H9 (cell line): ENCODE data around the gene CRYGN. TPM values are rescaled to one million over a fixed set of nuclear protein-coding genes. Genes with fewer than 3 reads are reported as not detected.

Experiments
- DNase-seq: peaks from one replicate; pipeline ENCODE4 v3.0.0-alpha.2; 2017
- H2AFZ ChIP-seq: one replicate; pipeline ENCODE4 v1.6.1; 2013; ENCODE audit warnings: mild to moderate bottlenecking, low read length, control low read depth, moderate library complexity
- H2AK5ac ChIP-seq: 2 replicates; pipeline ENCODE4 v1.6.1; 2013; ENCODE audit warnings: low read length, control low read depth, mixed read lengths; ENCODE audit not compliant: insufficient read length
- H2BK120ac ChIP-seq: one replicate; pipeline ENCODE4 v1.6.1; 2013; ENCODE audit warnings: low read depth, mild to moderate bottlenecking, low read length, control low read depth, inconsistent platforms; ENCODE audit not compliant: poor library complexity, severe bottlenecking
- H2BK12ac ChIP-seq: 2 replicates; pipeline ENCODE4 v1.6.1; 2013; ENCODE audit warnings: low read length, control low read depth, mixed read lengths, low read depth; ENCODE audit not compliant: insufficient read length
- H2BK15ac ChIP-seq: 2 replicates; pipeline ENCODE4 v1.6.1; 2013; ENCODE audit warnings: low read depth, low read length, control low read depth
- H2BK20ac ChIP-seq: one replicate; pipeline ENCODE4 v1.6.1; 2013; ENCODE audit warnings: low read depth, mild to moderate bottlenecking, low read length, control low read depth, inconsistent platforms; ENCODE audit not compliant: poor library complexity, severe bottlenecking
- H2BK5ac ChIP-seq: 2 replicates; pipeline ENCODE4 v1.6.1; 2013; ENCODE audit warnings: low read length, control low read depth, mixed read lengths; ENCODE audit not compliant: insufficient read length
- H3K14ac ChIP-seq: 2 replicates; pipeline ENCODE4 v1.6.1; 2013; ENCODE audit warnings: low read length, control low read depth; ENCODE audit not compliant: insufficient read depth
- H3K18ac ChIP-seq: 2 replicates; pipeline ENCODE4 v1.6.1; 2013; ENCODE audit warnings: low read depth, mild to moderate bottlenecking, mixed read lengths, low read length, control low read depth; ENCODE audit not compliant: insufficient read length
- H3K23ac ChIP-seq: 2 replicates; pipeline ENCODE4 v1.6.1; 2013; ENCODE audit warnings: low read length, control low read depth, mixed read lengths, low read depth; ENCODE audit not compliant: insufficient read length
- H3K23me2 ChIP-seq: 2 replicates; pipeline ENCODE4 v1.6.1; 2013; ENCODE audit warnings: low read depth, mild to moderate bottlenecking, mixed read lengths, low read length, control low read depth; ENCODE audit not compliant: insufficient read length, poor library complexity, severe bottlenecking
- H3K27ac ChIP-seq: 2 replicates; pipeline ENCODE4 v1.5.1; 2013; ENCODE audit warnings: low read length, control low read depth, mixed read lengths, low read depth; ENCODE audit not compliant: insufficient read length
- H3K27me3 ChIP-seq: 2 replicates; pipeline ENCODE4 v1.6.1; 2013; ENCODE audit warnings: low read length, control low read depth, inconsistent platforms; ENCODE audit not compliant: insufficient read depth
- H3K4ac ChIP-seq: 2 replicates; pipeline ENCODE4 v1.6.1; 2013; ENCODE audit warnings: low read depth, mild to moderate bottlenecking, control low read depth, inconsistent platforms, low read length, moderate library complexity
- H3K4me1 ChIP-seq: 2 replicates; pipeline ENCODE4 v1.6.1; 2013; ENCODE audit warnings: low read length, control low read depth, inconsistent platforms; ENCODE audit not compliant: insufficient read depth
- H3K4me2 ChIP-seq: 2 replicates; pipeline ENCODE4 v1.6.1; 2013; ENCODE audit warnings: low read length, control low read depth, mixed read lengths; ENCODE audit not compliant: insufficient read length, insufficient read depth
- H3K56ac ChIP-seq: 2 replicates; pipeline ENCODE4 v1.6.1; 2013; ENCODE audit warnings: low read depth, mild to moderate bottlenecking, mixed read lengths, low read length, control low read depth; ENCODE audit not compliant: insufficient read length
- H3K79me1 ChIP-seq: 2 replicates; pipeline ENCODE4 v1.6.1; 2013; ENCODE audit warnings: low read depth, mild to moderate bottlenecking, moderate library complexity, low read length, control low read depth, inconsistent platforms; ENCODE audit not compliant: insufficient read depth, poor library complexity, severe bottlenecking
- H3K79me2 ChIP-seq: 2 replicates; pipeline ENCODE4 v1.6.1; 2013; ENCODE audit warnings: low read length, control low read depth, inconsistent platforms; ENCODE audit not compliant: insufficient read depth
- H3K9ac ChIP-seq: 2 replicates; pipeline ENCODE4 v1.6.1; 2013; ENCODE audit warnings: low read length, control low read depth, mixed read lengths; ENCODE audit not compliant: insufficient read length; ENCODE audit errors: extremely low read depth
- H3K9me3 ChIP-seq: one replicate; pipeline ENCODE4 v1.6.1; 2013; ENCODE audit warnings: low read depth, low read length, inconsistent platforms; ENCODE audit not compliant: control insufficient read depth
- H3T11ph ChIP-seq: one replicate; pipeline ENCODE4 v1.6.1; 2013; ENCODE audit warnings: mild to moderate bottlenecking, low read length, control low read depth, inconsistent platforms
- H4K20me1 ChIP-seq: one replicate; pipeline ENCODE4 v1.6.1; 2013; ENCODE audit not compliant: control insufficient read depth, insufficient read length, insufficient read depth
- H4K5ac ChIP-seq: 2 replicates; pipeline ENCODE4 v1.6.1; 2013; ENCODE audit warnings: low read depth, mild to moderate bottlenecking, mixed read lengths, low read length, control low read depth; ENCODE audit not compliant: insufficient read length
- H4K8ac ChIP-seq: replicated peaks from 2 replicates; pipeline ENCODE4 v1.6.1; 2013; ENCODE audit warnings: low read length, control low read depth, mixed read lengths, low read depth; ENCODE audit not compliant: insufficient read length
- H4K91ac ChIP-seq: 2 replicates; pipeline ENCODE4 v1.6.1; 2013; ENCODE audit warnings: low read depth, mild to moderate bottlenecking, moderate library complexity, mixed read lengths, low read length, control low read depth; ENCODE audit not compliant: insufficient read length
- H3K27ac Mint-ChIP-seq, 3 experiments: 2 replicates in 2 of 3; 3 replicates in 1 of 3; pipeline ENCODE4 v1.8.0; 2020 to 2021; ENCODE audit warnings: mixed read lengths in 3 of 3, mild to moderate bottlenecking in 1 of 3, moderate library complexity in 1 of 3
- H3K27me3 Mint-ChIP-seq: 2 replicates; pipeline ENCODE4 v1.8.0; 2021; ENCODE audit warnings: low read depth, mild to moderate bottlenecking, moderate library complexity, mixed read lengths
- H3K36me3 Mint-ChIP-seq, 3 experiments: 2 replicates in 2 of 3; 3 replicates in 1 of 3; pipeline ENCODE4 v1.8.0; 2020 to 2021; ENCODE audit warnings: low read depth in 3 of 3, mixed read lengths in 3 of 3; ENCODE audit not compliant: insufficient read depth in 1 of 3
- H3K4me1 Mint-ChIP-seq, 2 experiments: 2 replicates each; pipeline ENCODE4 v1.8.0; 2020; ENCODE audit warnings: mixed read lengths in 2 of 2
- H3K4me3 Mint-ChIP-seq, 2 experiments: 2 replicates in 1 of 2; 3 replicates in 1 of 2; pipeline ENCODE4 v1.8.0; 2020 to 2021; ENCODE audit warnings: mild to moderate bottlenecking in 2 of 2, mixed read lengths in 2 of 2, moderate library complexity in 1 of 2
- H3K9me3 Mint-ChIP-seq, 2 experiments: 2 replicates in 1 of 2; 3 replicates in 1 of 2; pipeline ENCODE4 v1.8.0; 2020; ENCODE audit warnings: mild to moderate bottlenecking in 2 of 2, mixed read lengths in 2 of 2, moderate library complexity in 1 of 2
- CTCF ChIP-seq: fragments of 200-600 bp; sonication (generic); conservative IDR thresholded peaks from 3 replicates; pipeline ENCODE4 v1.8.0; 2021; ENCODE audit warnings: antibody characterized with exemption, mild to moderate bottlenecking
- WGBS: extraction: QIAGEN DNeasy Blood & Tissue Kit; methylation state at CpG from one replicate; pipeline ENCODE4 v1.1.7; 2013; ENCODE audit warnings: missing lambda C conversion rate, low lambda C conversion rate, mixed read lengths; ENCODE audit not compliant: insufficient read length; ENCODE audit errors: extremely low coverage; 5-methylcytosine and 5-hydroxymethylcytosine counted together
- total RNA-seq: library from RNA; stranded (reverse); gene quantifications from 2 replicates; pipeline ENCODE4 v1.2.1, GENCODE V29; 2021

CRYGN gene
- total RNA-seq, 1 experiment from 2014 or later, result 1.8 TPM

- Histone ChIP-seq H3K27ac (no peak overlapping the region), H4K8ac (no peak overlapping the region), H3K9ac (no peak overlapping the region), H3K9me3 (no peaks in the 10 kb centered on the region), H4K91ac (no peak overlapping the region), H2AFZ (no peak overlapping the region), H4K5ac (no peak overlapping the region), H3K23me2 (no peaks in the 10 kb centered on the region), H3T11ph (no peak overlapping the region), H2BK15ac (no peak overlapping the region), H3K4me2 (no peak overlapping the region), H3K27me3 (no peaks in the 10 kb centered on the region), H3K56ac (no peak overlapping the region), H4K20me1 (no peaks in the 10 kb centered on the region), H3K79me1 (peaks cover 13% of the 10 kb centered on the region), H2AK5ac (no peak overlapping the region), H2BK120ac (no peak overlapping the region), H2BK12ac (no peak overlapping the region), H2BK20ac (no peak overlapping the region), H3K18ac (no peak overlapping the region), H3K4ac (no peak overlapping the region), H3K23ac (no peak overlapping the region), H3K14ac (no peak overlapping the region), H3K4me1 (peaks cover 8% of the 10 kb centered on the region), H3K79me2 (peaks cover 15% of the 10 kb centered on the region), H2BK5ac (no peak overlapping the region)
- peaks cover 28 to 61% (median 60%) of the 10 kb centered on the region in 3 experiments; a peak in 6 of 7 replicates for H3K36me3 Mint-ChIP-seq
- H3K4me3 Mint-ChIP-seq, result no peak overlapping the region
- peaks cover 1% of the 10 kb centered on the region; the same call in 1 of the 2 replicates for H3K27me3 Mint-ChIP-seq
- TF ChIP-seq CTCF, result no peak
- no peak for DNase-seq
- H3K4me1 Mint-ChIP-seq, result peaks cover 30 to 40% of the 10 kb centered on the region in 2 experiments
- H3K27ac Mint-ChIP-seq, result peak overlapping the region in 1 of 3 experiments; percentile 7; a peak in 3 of 7 replicates
- no CpG with 5 or more reads among the region's 2 CpGs for WGBS
- no peaks in the 10 kb centered on the region; a peak in 1 of 5 replicates for H3K9me3 Mint-ChIP-seq
Measured at GRCh38 chr7:151489498-151489897, 49.6 kb upstream of the CRYGN start.
